Measurements from ENCODE around the gene PPP1R11.
A peak's percentile ranks its signal among the peaks of the same experiment; 100 is the strongest.

- peak in 1 of 2 experiments; percentile 35; a peak in 2 of 4 replicates for TF ChIP-seq CTCF (conservative IDR thresholded peaks at IDR 0.05; ENCODE audit: low read depth in 2 of 2)
- no peak for TF ChIP-seq POLR2AphosphoS5 (IDR thresholded peaks at IDR 0.05; ENCODE audit: low read depth)
- no peak for TF ChIP-seq EZH2 (IDR thresholded peaks at IDR 0.05; ENCODE audit: low read depth, unreplicated experiment)
- TF ChIP-seq ZNF462 (CRISPR knock-in tag; IDR thresholded peaks at IDR 0.05): no peak
- TF ChIP-seq EZH2phosphoT487 (IDR thresholded peaks at IDR 0.05; ENCODE audit: unreplicated experiment): no peak
These were observed 49.7 kb downstream of the PPP1R11 start for GRCh38 chr6:30116724-30117123.
